Transverse colon (tissue), 4 donors: ENCODE measurements around the gene CYP46A1. TPM values are rescaled to one million over a fixed set of nuclear protein-coding genes. Genes with fewer than 3 reads are reported as not detected.

Experiments used
- DNase-seq: peaks from one replicate; pipeline ENCODE4 v3.0.0-alpha.2; 2019
- H3K27ac ChIP-seq, 4 donors: fragments of 200-600 bp; sonication (generic); 2 replicates each; pipeline ENCODE4 v1.5.1; 2016 to 2018; ENCODE audit warnings: inconsistent platforms in 4 of 4
- H3K27me3 ChIP-seq: fragments of 200-600 bp; sonication (generic); 2 replicates; pipeline ENCODE4 v1.5.1; 2017; ENCODE audit warnings: inconsistent platforms
- H3K36me3 ChIP-seq, 4 donors: fragments of 200-600 bp; sonication (generic); 2 replicates each; pipeline ENCODE4 v1.5.1; 2017 to 2019; ENCODE audit warnings: inconsistent platforms in 4 of 4
- H3K4me1 ChIP-seq, 4 donors: fragments of 200-600 bp; sonication (generic); 2 replicates each; pipeline ENCODE4 v1.5.1; 2017 to 2020; ENCODE audit warnings: inconsistent platforms in 4 of 4
- H3K4me3 ChIP-seq, 4 donors: fragments of 200-600 bp; sonication (generic); 1 replicate in 1 of 4; 2 replicates in 3 of 4; pipeline versions ENCODE4 v1.5.1 to v1.6.1; 2017 to 2019; ENCODE audit warnings: inconsistent platforms in 4 of 4
- H3K9me3 ChIP-seq, 2 donors: fragments of 200-600 bp; sonication (generic); 2 replicates each; pipeline ENCODE4 v1.5.1; 2017 to 2019; ENCODE audit warnings: inconsistent platforms in 2 of 2
- EP300 ChIP-seq: sonication (generic); formaldehyde crosslinking; IDR thresholded peaks from one replicate; pipeline ENCODE4 v1.6.1; 2017; ENCODE audit warnings: antibody characterized with exemption, low read depth
- POLR2A ChIP-seq: fragments of 450-650 bp; IDR thresholded peaks from one replicate; pipeline ENCODE4 v1.6.1; 2016; ENCODE audit warnings: antibody characterized with exemption, mild to moderate bottlenecking, moderate library complexity
- POLR2AphosphoS5 ChIP-seq, 3 donors: sonication (generic); formaldehyde crosslinking; IDR thresholded peaks; one replicate each; pipeline ENCODE4 v1.6.1; 2016; ENCODE audit warnings: antibody characterized with exemption in 3 of 3
- WGBS, 2 donors: methylation state at CpG; one replicate each; pipeline ENCODE4 v1.1.5; 2018; ENCODE audit warnings: low coverage in 1 of 2; 5-methylcytosine and 5-hydroxymethylcytosine counted together
- in situ Hi-C, 4 donors: fragments of 200-750 bp; cut with MboI; loops; one replicate each; pipeline versions ENCODE4 v1.15.0 to v1.15.1; 2017; ENCODE audit warnings: low sequenced_read_pairs in 3 of 4, low pct_ligation_motif_present in 1 of 4, low pct_unique_long_range_greater_than_20kb in 1 of 4
- intact Hi-C: fragments of 100-400 bp; cut with DNase I; formaldehyde crosslinking; loops from one replicate; pipeline ENCODE4 v1.15.1; 2023; ENCODE audit warnings: low total_unique reads
- total RNA-seq, 4 donors: library from RNA; depleted of rRNA; stranded (reverse); fragments of >200 nt; gene quantifications; one replicate each; pipeline ENCODE4 v1.1.0, GENCODE V29; 2016
- TF ChIP-seq, protein P1 (sequence below), 5 experiments: fragments of 200-600 bp in 3 of 5; fragments of 450-650 bp in 2 of 5; sonication (generic) in 3 of 5; IDR thresholded peaks; 1 replicate in 2 of 5; 2 replicates in 3 of 5; pipeline ENCODE4 v1.5.1; 2016 to 2017; ENCODE audit warnings: antibody characterized with exemption in 5 of 5, inconsistent platforms in 3 of 5, mild to moderate bottlenecking in 2 of 5, moderate library complexity in 1 of 5

Gene CYP46A1
- total RNA-seq, 4 donors from 2014 or later, result 0.27 to 0.75 (median 0.52) TPM

DNA sequence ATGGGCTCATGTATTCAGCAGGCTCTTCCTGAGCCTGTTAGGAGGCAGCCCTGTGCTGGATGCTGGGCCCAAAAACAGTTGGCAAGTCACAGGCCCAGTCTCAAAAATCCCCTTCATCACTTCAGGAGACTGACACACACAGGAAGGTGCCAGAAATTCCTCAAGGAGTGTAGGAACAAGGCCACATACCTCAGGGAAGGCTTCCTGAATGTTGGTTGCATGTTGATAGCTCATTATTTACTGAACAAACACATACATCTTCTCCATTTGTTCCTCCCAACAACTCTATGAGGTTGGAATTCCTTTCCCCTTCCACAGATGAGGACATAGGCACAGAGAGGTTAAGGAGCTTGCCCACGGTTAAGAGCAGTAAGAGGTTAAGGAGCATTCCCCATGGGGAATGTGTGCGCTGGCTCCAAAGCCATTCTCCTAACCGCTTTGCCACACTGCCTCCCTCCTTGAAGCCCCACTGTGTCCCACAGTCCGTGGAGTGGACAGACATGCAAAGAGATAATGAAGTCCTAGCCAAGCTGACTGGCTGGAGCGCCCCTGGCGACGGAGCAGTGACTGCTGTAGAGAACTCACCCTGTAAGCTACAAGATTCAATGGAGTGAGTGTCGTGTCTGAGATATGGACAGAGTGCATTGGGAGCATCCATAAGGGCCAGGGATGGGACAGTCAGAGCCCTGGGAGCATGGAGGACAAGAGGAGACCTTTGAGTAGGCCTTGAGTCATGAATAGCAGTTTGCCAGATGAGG is 35.9 kb upstream of the CYP46A1 start:
- DNase-seq, result no peak
- TF ChIP-seq POLR2AphosphoS5 (IDR thresholded peaks at IDR 0.05), result no peak
- no peak for TF ChIP-seq EP300
- TF ChIP-seq, protein P1, sequence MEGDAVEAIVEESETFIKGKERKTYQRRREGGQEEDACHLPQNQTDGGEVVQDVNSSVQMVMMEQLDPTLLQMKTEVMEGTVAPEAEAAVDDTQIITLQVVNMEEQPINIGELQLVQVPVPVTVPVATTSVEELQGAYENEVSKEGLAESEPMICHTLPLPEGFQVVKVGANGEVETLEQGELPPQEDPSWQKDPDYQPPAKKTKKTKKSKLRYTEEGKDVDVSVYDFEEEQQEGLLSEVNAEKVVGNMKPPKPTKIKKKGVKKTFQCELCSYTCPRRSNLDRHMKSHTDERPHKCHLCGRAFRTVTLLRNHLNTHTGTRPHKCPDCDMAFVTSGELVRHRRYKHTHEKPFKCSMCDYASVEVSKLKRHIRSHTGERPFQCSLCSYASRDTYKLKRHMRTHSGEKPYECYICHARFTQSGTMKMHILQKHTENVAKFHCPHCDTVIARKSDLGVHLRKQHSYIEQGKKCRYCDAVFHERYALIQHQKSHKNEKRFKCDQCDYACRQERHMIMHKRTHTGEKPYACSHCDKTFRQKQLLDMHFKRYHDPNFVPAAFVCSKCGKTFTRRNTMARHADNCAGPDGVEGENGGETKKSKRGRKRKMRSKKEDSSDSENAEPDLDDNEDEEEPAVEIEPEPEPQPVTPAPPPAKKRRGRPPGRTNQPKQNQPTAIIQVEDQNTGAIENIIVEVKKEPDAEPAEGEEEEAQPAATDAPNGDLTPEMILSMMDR (IDR thresholded peaks at IDR 0.05), result no peak
- no peak for TF ChIP-seq POLR2A
- Histone ChIP-seq H3K9me3 (no peaks in the 10 kb centered on the region), H3K27me3 (peaks cover 26% of the 10 kb centered on the region), H3K4me3 (no peak overlapping the region), H3K36me3 (no peaks in the 10 kb centered on the region), H3K4me1 (peaks cover 0 to 15% (median 6%) of the 10 kb centered on the region in 4 donors), H3K27ac (no peak overlapping the region)
- intact Hi-C loops, result no loop called here
- 91 to 100% methylated on average over 1 to 8 of the region's 8 CpGs for WGBS, 2 donors
- in situ Hi-C loops, result no loop called here

DNA sequence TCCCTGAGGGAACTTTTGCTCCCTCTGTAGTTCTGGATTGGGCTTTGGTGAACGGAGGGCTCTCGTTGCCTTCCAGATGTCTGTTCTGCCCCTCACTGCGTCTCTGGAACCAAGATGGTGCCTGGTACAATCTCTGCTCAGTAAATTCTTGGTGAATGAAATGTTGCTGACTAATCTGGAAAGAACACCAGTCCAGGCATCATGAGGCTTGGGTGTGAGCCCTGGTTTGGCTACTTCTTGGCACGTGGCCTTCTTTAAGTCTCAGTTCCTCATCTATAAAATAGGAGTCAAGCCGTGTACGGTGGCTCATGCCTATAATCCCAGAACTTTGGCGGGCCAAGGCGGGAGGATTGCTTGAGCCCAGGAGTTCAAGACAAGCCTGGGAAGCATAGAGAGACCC is 34.9 kb upstream of the CYP46A1 start:
- Histone ChIP-seq H3K27ac (no peak overlapping the region), H3K4me1 (peaks cover 0 to 17% (median 6%) of the 10 kb centered on the region in 4 donors), H3K9me3 (no peaks in the 10 kb centered on the region), H3K27me3 (peaks cover 25% of the 10 kb centered on the region), H3K4me3 (no peak overlapping the region), H3K36me3 (no peaks in the 10 kb centered on the region)
- TF ChIP-seq EP300 (no peak), POLR2A (no peak), POLR2AphosphoS5 (IDR thresholded peaks at IDR 0.05) (no peak)
- TF ChIP-seq, protein P1 (IDR thresholded peaks at IDR 0.05), result no peak
- in situ Hi-C loops (no loop called here), intact Hi-C loops (no loop called here)
- no peak for DNase-seq
- WGBS, 2 donors, result 82% methylated on average over 8 of the region's 8 CpGs; no CpG with 5 or more reads in 1 of the 2 donors

DNA sequence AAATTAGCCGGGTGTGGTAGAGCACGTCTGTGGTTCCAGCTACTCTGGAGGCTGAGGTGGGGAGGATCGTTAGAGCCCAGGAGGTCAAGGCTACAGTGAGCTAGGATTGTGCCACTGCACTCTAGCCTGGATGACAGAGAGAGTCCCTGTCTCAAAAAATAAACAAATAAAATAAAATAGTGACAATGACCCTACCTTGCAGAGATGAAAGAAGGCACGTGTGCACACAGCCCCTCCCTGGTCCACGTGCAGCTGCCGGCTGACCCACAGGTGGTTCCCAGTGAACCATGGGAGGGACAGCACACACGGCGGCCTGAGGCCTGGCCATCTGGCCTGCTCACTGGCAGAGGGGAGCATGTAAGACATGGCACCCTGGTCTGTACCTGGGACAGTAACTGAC is 34.5 kb upstream of the CYP46A1 start:
- no peaks in the 10 kb centered on the region for H3K9me3 ChIP-seq
- peaks cover 21% of the 10 kb centered on the region for H3K27me3 ChIP-seq
- no peak overlapping the region for H3K4me3 ChIP-seq
- no peak overlapping the region for H3K27ac ChIP-seq
- in situ Hi-C loops, result no loop called here
- H3K36me3 ChIP-seq, result no peaks in the 10 kb centered on the region
- intact Hi-C loops, result no loop called here
- DNase-seq, result no peak
- TF ChIP-seq, protein P1 (IDR thresholded peaks at IDR 0.05), result no peak
- TF ChIP-seq POLR2A (no peak), EP300 (no peak), POLR2AphosphoS5 (IDR thresholded peaks at IDR 0.05) (no peak)
- WGBS, 2 donors, result 40 to 69% methylated on average over 2 to 8 of the region's 8 CpGs
- peaks cover 0 to 18% (median 5%) of the 10 kb centered on the region in 4 donors for H3K4me1 ChIP-seq

DNA sequence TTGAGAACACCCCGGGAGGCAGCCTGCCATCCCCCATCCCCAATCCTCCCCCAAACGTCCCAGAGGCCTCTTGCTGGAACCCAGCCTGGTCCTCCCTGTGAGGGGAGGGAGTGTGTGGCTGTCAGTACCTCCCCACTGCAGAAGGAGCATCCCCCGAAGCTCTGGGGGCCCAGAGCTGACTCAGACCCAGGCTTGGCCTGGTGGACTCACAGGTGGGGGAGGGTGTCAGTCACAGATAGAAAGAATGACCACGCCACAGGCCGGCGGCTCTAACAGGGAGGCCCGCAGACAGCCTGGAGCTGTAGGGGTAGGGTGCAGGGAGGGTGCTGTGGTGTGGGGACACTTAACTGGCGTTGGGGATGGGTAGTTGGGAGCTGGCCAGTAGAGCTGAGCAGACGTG is 33.9 kb upstream of the CYP46A1 start:
- Histone ChIP-seq H3K36me3 (no peaks in the 10 kb centered on the region), H3K4me1 (peaks cover 0 to 12% (median 2%) of the 10 kb centered on the region in 4 donors), H3K9me3 (no peaks in the 10 kb centered on the region), H3K4me3 (no peak overlapping the region), H3K27me3 (peaks cover 16% of the 10 kb centered on the region), H3K27ac (no peak overlapping the region)
- in situ Hi-C loops, result no loop called here
- no peak for DNase-seq
- 76% methylated on average over 9 of the region's 9 CpGs; no CpG with 5 or more reads in 1 of the 2 donors for WGBS, 2 donors
- intact Hi-C loops, result no loop called here
- TF ChIP-seq, protein P1 (IDR thresholded peaks at IDR 0.05), result no peak
- no peak for TF ChIP-seq POLR2A
- no peak for TF ChIP-seq EP300
- TF ChIP-seq POLR2AphosphoS5 (IDR thresholded peaks at IDR 0.05), result no peak
